NCI-H1930 (cell line): ENCODE measurements around the gene GALNT18.
"Not testable (repeated sequence)": the region's sequence is repeated elsewhere in the genome, so short reads cannot be mapped to it uniquely, and the experiment has no call there.

ENCODE experiments used
- DNase-seq, 2 experiments: peaks; one replicate each; lab custom pipeline; 2025; lab: John Stamatoyannopoulos, UW

GALNT18 gene

GRCh38 chr11:11389238-11389637, 232.6 kb downstream of the GALNT18 start:
- DNase-seq, result no peak

- no peak for DNase-seq
Observed at GRCh38 chr11:11387622-11388305, 234.0 kb downstream of the GALNT18 start.

- no peak for DNase-seq
Observed at GRCh38 chr11:11387207-11387606, 234.6 kb downstream of the GALNT18 start.

GRCh38 chr11:11384829-11385228, 237.0 kb downstream of the GALNT18 start:
- no peak for DNase-seq

- no peak for DNase-seq
Observed at GRCh38 chr11:11383995-11384394, 237.8 kb downstream of the GALNT18 start.

GRCh38 chr11:11382858-11383532, 238.8 kb downstream of the GALNT18 start:
- DNase-seq, result no peak

- no peak for DNase-seq
Observed at GRCh38 chr11:11381471-11382105, 240.2 kb downstream of the GALNT18 start.

GRCh38 chr11:11380883-11381282, 240.9 kb downstream of the GALNT18 start:
- no peak for DNase-seq

GRCh38 chr11:11380340-11380739, 241.5 kb downstream of the GALNT18 start:
- DNase-seq, result no peak

- DNase-seq, result no peak
Observed at GRCh38 chr11:11379661-11380060, 242.1 kb downstream of the GALNT18 start.

- DNase-seq, result no peak
Observed at GRCh38 chr11:11378184-11378940, 243.4 kb downstream of the GALNT18 start.

- DNase-seq, result no peak
Observed at GRCh38 chr11:11374358-11375148, 247.3 kb downstream of the GALNT18 start.

GRCh38 chr11:11373934-11374333, 247.9 kb downstream of the GALNT18 start:
- no peak for DNase-seq

GRCh38 chr11:11372461-11372860, 249.3 kb downstream of the GALNT18 start:
- DNase-seq, result no peak

- no peak for DNase-seq
Observed at GRCh38 chr11:11370962-11371303, 250.9 kb downstream of the GALNT18 start.

GRCh38 chr11:11370255-11370961, 251.4 kb downstream of the GALNT18 start:
- DNase-seq, result no peak

GRCh38 chr11:11366793-11367192, 255.0 kb downstream of the GALNT18 start:
- DNase-seq, result no peak

- DNase-seq, result no peak
Observed at GRCh38 chr11:11363674-11364073, 258.1 kb downstream of the GALNT18 start.

- no peak for DNase-seq
Observed at GRCh38 chr11:11359611-11360010, 262.2 kb downstream of the GALNT18 start.

- DNase-seq, result no peak
Observed at GRCh38 chr11:11356842-11357241, 265.0 kb downstream of the GALNT18 start.

- DNase-seq, result not testable (repeated sequence)
Observed at GRCh38 chr11:11352878-11353277, 268.9 kb downstream of the GALNT18 start, which contains the start of gene CSNK2A3. TSS of gene CSNK2A3 (minus strand) at chr11:11353250. CDS start at chr11:11353119, 131 bp downstream.
